Ovary (tissue), 3 donors: ENCODE measurements around the gene MEIS1.

Experiments used
- EP300 ChIP-seq: sonication (generic); formaldehyde crosslinking; IDR thresholded peaks from one replicate; pipeline ENCODE4 v1.6.1; 2017; ENCODE audit warnings: antibody characterized with exemption
- POLR2A ChIP-seq: fragments of 450-650 bp; IDR thresholded peaks from one replicate; pipeline ENCODE4 v1.6.1; 2017; ENCODE audit warnings: antibody characterized with exemption, mild to moderate bottlenecking, moderate library complexity
- TF ChIP-seq, protein P1 (sequence below), 3 donors: fragments of 450-650 bp in 2 of 3; fragments of 200-600 bp in 1 of 3; IDR thresholded peaks; one replicate each; pipeline versions ENCODE4 v1.5.1 to v1.8.0; 2016 to 2022; ENCODE audit warnings: antibody characterized with exemption in 3 of 3, mild to moderate bottlenecking in 1 of 3
- donor health status: DM: no; HTN: no; CAD: no.

DNA sequence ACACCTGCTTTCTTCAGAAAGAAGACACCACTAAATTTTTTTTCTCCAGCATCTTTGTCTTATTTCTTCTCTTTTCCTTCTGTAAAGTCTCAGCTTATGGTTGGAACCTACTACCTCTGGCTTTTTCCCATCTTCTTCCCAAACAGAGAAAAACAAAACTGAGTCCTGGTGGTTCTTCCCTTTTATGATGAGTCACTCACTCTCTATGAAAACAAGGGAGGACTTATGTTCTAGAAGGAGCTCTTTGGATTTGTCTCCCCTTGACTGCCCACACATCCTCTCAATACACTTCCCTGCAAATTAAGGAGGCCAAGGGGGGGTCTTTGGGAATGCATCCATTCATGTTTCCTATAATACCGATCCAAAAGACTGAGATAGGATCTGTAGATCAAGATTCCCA, 22.1 kb upstream of the MEIS1 start:
- TF ChIP-seq, protein P1, sequence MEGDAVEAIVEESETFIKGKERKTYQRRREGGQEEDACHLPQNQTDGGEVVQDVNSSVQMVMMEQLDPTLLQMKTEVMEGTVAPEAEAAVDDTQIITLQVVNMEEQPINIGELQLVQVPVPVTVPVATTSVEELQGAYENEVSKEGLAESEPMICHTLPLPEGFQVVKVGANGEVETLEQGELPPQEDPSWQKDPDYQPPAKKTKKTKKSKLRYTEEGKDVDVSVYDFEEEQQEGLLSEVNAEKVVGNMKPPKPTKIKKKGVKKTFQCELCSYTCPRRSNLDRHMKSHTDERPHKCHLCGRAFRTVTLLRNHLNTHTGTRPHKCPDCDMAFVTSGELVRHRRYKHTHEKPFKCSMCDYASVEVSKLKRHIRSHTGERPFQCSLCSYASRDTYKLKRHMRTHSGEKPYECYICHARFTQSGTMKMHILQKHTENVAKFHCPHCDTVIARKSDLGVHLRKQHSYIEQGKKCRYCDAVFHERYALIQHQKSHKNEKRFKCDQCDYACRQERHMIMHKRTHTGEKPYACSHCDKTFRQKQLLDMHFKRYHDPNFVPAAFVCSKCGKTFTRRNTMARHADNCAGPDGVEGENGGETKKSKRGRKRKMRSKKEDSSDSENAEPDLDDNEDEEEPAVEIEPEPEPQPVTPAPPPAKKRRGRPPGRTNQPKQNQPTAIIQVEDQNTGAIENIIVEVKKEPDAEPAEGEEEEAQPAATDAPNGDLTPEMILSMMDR (IDR thresholded peaks at IDR 0.05) = no peak
- TF ChIP-seq POLR2A (no peak), EP300 (no peak)
